Body of pancreas (tissue), 4 donors: ENCODE data around the gene PLEKHA7. TPM values are rescaled to one million over a fixed set of nuclear protein-coding genes. Genes with fewer than 3 reads are reported as not detected.

Source experiments
- ATAC-seq: fragments of 150-250 bp; one replicate; pipeline ENCODE4 v1.9.1; 2016
- DNase-seq, 4 donors: peaks; one replicate each; pipeline ENCODE4 v3.0.0-alpha.2; 2019
- H3K27ac ChIP-seq, 4 donors: fragments of 200-600 bp; sonication (generic); 1 replicate in 3 of 4; 2 replicates in 1 of 4; pipeline versions ENCODE4 v1.5.1 to v1.6.1; 2016 to 2019; ENCODE audit warnings: mild to moderate bottlenecking in 1 of 4, mixed read lengths in 1 of 4, moderate library complexity in 1 of 4
- H3K27me3 ChIP-seq, 2 donors: fragments of 200-600 bp; sonication (generic); one replicate each; pipeline ENCODE4 v1.6.0; 2016; ENCODE audit warnings: mild to moderate bottlenecking in 1 of 2
- H3K36me3 ChIP-seq, 2 donors: fragments of 200-600 bp; sonication (generic); replicated peaks in 1 of 2; 2 replicates each; pipeline ENCODE4 v1.5.1; 2016; ENCODE audit warnings: low read depth in 2 of 2; ENCODE audit not compliant: insufficient read depth in 1 of 2
- H3K4me1 ChIP-seq: fragments of 200-600 bp; sonication (generic); one replicate; pipeline ENCODE4 v1.6.0; 2016
- H3K4me3 ChIP-seq, 2 donors: fragments of 200-600 bp; sonication (generic); 1 replicate in 1 of 2; 2 replicates in 1 of 2; pipeline ENCODE4 v1.5.1; 2016 to 2019
- H3K9me3 ChIP-seq, 3 donors: fragments of 200-600 bp; sonication (generic); 1 replicate in 2 of 3; 2 replicates in 1 of 3; pipeline ENCODE4 v1.5.1; 2016
- CTCF ChIP-seq, 7 experiments: fragments of 450-650 bp in 4 of 7; fragments of 200-600 bp in 3 of 7; sonication (generic) in 3 of 7; IDR thresholded peaks; one replicate each; pipeline ENCODE4 v1.5.1; 2016 to 2019; ENCODE audit warnings: antibody characterized with exemption in 7 of 7
- POLR2A ChIP-seq, 3 donors: fragments of 450-650 bp; IDR thresholded peaks; one replicate each; pipeline ENCODE4 v1.6.1; 2016; ENCODE audit warnings: antibody characterized with exemption in 3 of 3, mild to moderate bottlenecking in 2 of 3
- WGBS, 2 donors: methylation state at CpG; one replicate each; pipeline ENCODE4 v1.1.5; 2017; 5-methylcytosine and 5-hydroxymethylcytosine counted together
- intact Hi-C: fragments of 100-400 bp; cut with DNase I; formaldehyde crosslinking; loops from one replicate; pipeline ENCODE4 v1.15.1; 2023
- total RNA-seq, 2 donors: library from RNA; depleted of rRNA; stranded (reverse); fragments of >200 nt; gene quantifications; one replicate each; pipeline ENCODE4 v1.1.0, GENCODE V29; 2016

The PLEKHA7 gene
- total RNA-seq, 2 donors from 2014 or later = 30.4 to 34.6 TPM

GRCh38 chr11:16960250-16960649 lies 54.0 kb downstream of the PLEKHA7 start:
- Histone ChIP-seq H3K36me3 (no peaks in the 10 kb centered on the region), H3K9me3 (no peaks in the 10 kb centered on the region), H3K27ac (peak overlapping the region in 3 of 4 donors; percentile 44 to 56 (median 48)), H3K27me3 (no peaks in the 10 kb centered on the region), H3K4me1 (peaks cover 45% of the 10 kb centered on the region), H3K4me3 (no peak overlapping the region)
- intact Hi-C loops = no loop called here
- no peak for ATAC-seq
- 40 to 51% methylated on average over 4 to 5 of the region's 5 CpGs for WGBS, 2 donors
- no peak for DNase-seq
- TF ChIP-seq POLR2A (IDR thresholded peaks at IDR 0.05) = no peak
- TF ChIP-seq CTCF (IDR thresholded peaks at IDR 0.05) = no peak

- Histone ChIP-seq H3K27ac (peak overlapping the region; percentile 1 to 56 (median 46)), H3K9me3 (no peaks in the 10 kb centered on the region), H3K27me3 (no peaks in the 10 kb centered on the region), H3K4me1 (peaks cover 51% of the 10 kb centered on the region), H3K36me3 (no peaks in the 10 kb centered on the region), H3K4me3 (no peak overlapping the region)
- intact Hi-C loops = no loop called here
- DNase-seq (no peak), ATAC-seq (no peak)
- no peak for TF ChIP-seq POLR2A (IDR thresholded peaks at IDR 0.05)
- TF ChIP-seq CTCF (IDR thresholded peaks at IDR 0.05) = no peak
- 58% methylated on average over 3 to 4 of the region's 4 CpGs for WGBS, 2 donors
Measured at GRCh38 chr11:16959602-16960001, 54.6 kb downstream of the PLEKHA7 start.

GRCh38 chr11:16958833-16959232 lies 55.4 kb downstream of the PLEKHA7 start:
- ATAC-seq (no peak), DNase-seq (peak in 2 of 4 donors; percentile 20 to 49)
- Histone ChIP-seq H3K9me3 (no peaks in the 10 kb centered on the region), H3K36me3 (no peaks in the 10 kb centered on the region), H3K4me1 (peaks cover 59% of the 10 kb centered on the region), H3K4me3 (no peak overlapping the region), H3K27ac (peak overlapping the region in 3 of 4 donors; percentile 44 to 56 (median 48)), H3K27me3 (no peaks in the 10 kb centered on the region)
- intact Hi-C loops = no loop called here
- WGBS, 2 donors = 43 to 48% methylated on average over 5 of the region's 5 CpGs
- no peak for TF ChIP-seq CTCF (IDR thresholded peaks at IDR 0.05)
- no peak for TF ChIP-seq POLR2A (IDR thresholded peaks at IDR 0.05)

GRCh38 chr11:16956538-16957153 lies 57.6 kb downstream of the PLEKHA7 start:
- Histone ChIP-seq H3K4me3 (no peak overlapping the region), H3K9me3 (no peaks in the 10 kb centered on the region), H3K36me3 (no peaks in the 10 kb centered on the region), H3K4me1 (peaks cover 69% of the 10 kb centered on the region), H3K27me3 (no peaks in the 10 kb centered on the region), H3K27ac (peak overlapping the region; percentile 34 to 68 (median 55))
- 30 to 31% methylated on average over 5 of the region's 5 CpGs for WGBS, 2 donors
- TF ChIP-seq POLR2A (IDR thresholded peaks at IDR 0.05) = no peak
- no peak for TF ChIP-seq CTCF (IDR thresholded peaks at IDR 0.05)
- intact Hi-C loops = no loop called here
- ATAC-seq = peak; percentile 52
- peak in 2 of 4 donors; percentile 16 to 35 for DNase-seq

- no peaks in the 10 kb centered on the region for H3K9me3 ChIP-seq
- H3K36me3 ChIP-seq = no peaks in the 10 kb centered on the region
- no peak for TF ChIP-seq POLR2A (IDR thresholded peaks at IDR 0.05)
- intact Hi-C loops = no loop called here
- H3K27me3 ChIP-seq = no peaks in the 10 kb centered on the region
- ATAC-seq = no peak
- DNase-seq = no peak
- no peak overlapping the region for H3K4me3 ChIP-seq
- peaks cover 46% of the 10 kb centered on the region for H3K4me1 ChIP-seq
- peak overlapping the region in 3 of 4 donors; percentile 3 to 66 (median 18) for H3K27ac ChIP-seq
Measured at GRCh38 chr11:16953663-16954062, 60.6 kb downstream of the PLEKHA7 start.
